ENCODE measurements around the gene SLC19A2. TPM values are rescaled to one million over a fixed set of nuclear protein-coding genes. Genes with fewer than 3 reads are reported as not detected.

The SLC19A2 gene
- total RNA-seq, 1 experiment from 2014 or later, result 10.1 TPM

DNA sequence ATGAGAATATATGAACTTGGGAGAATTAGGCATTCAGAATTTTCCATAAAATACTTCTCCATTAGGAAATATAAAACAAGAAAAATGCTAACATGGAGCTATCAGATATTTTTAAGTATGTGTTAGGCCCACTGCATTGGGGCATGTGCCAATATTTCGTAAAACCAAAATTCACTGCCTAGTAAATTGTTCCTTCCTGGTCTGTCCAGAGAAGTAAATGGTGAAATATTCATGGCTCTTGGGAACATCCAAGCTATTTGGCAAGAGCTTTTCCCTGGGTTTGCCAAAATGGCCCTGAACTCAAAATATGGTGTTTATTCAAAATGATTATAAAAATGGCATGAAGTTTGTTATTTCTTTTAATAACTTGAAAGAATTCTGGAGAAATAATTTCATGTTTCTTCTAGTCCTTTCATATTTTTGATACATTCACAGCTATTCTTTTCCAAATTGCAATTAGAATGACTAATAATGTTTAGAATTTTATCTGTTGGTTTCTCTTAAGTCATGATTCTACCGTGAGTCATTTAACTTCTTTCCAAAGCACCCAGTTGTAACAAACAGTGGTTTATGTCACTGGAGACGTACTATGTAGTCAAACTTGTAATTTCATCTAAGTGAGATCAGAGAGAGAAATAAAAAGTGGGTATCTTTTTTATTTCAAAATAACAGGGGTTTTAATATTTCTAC is 25.7 kb upstream of the SLC19A2 start:
- DNase-seq (ENCODE audit: low read depth, low spot score) (no peak), ATAC-seq (no peak)
- Histone ChIP-seq H2AFZ (ENCODE audit: low read depth, low read length, poor library complexity, severe bottlenecking) (peak overlapping the region; percentile 50), H3K9me3 (ENCODE audit: control insufficient read depth in 1 of 2, insufficient read depth in 1 of 2, low read depth in 1 of 2, low read length in 2 of 2) (no peaks in the 10 kb centered on the region), H3K9me2 (ENCODE audit: insufficient read depth) (no peaks in the 10 kb centered on the region), H3K27ac (ENCODE audit: low read depth, low read length) (no peak overlapping the region), H3K9ac (ENCODE audit: low read length) (no peak overlapping the region), H3K4me2 (ENCODE audit: low read length) (peak overlapping the region; percentile 18; the same call in 1 of the 2 replicates), H3K4me3 (replicated peaks in 1 of 2; ENCODE audit: low read depth in 1 of 2, low read length in 2 of 2) (no peak overlapping the region), H3K27me3 (ENCODE audit: insufficient read depth, low read length) (no peaks in the 10 kb centered on the region), H3K79me2 (ENCODE audit: insufficient read depth, low read length) (no peaks in the 10 kb centered on the region), H3K4me1 (ENCODE audit: control insufficient read depth in 1 of 2, insufficient read depth in 2 of 2, low read length in 2 of 2) (peaks cover 0 to 9% of the 10 kb centered on the region in 2 experiments; a peak in 2 of 4 replicates), H4K20me1 (ENCODE audit: insufficient read depth) (no peaks in the 10 kb centered on the region), H3K36me3 (ENCODE audit: control insufficient read depth in 1 of 2, insufficient read depth in 2 of 2, low read length in 2 of 2) (no peaks in the 10 kb centered on the region)
- no TSS peak for BruUV-seq (replicated peaks)
- CTCF ChIA-PET, result interaction anchor here (1.5 kb wide), 1 partner anchor 35 kb away, joined by 3 read pairs; no protein-coding TSS in a partner anchor
- POLR2A ChIA-PET, result no interaction called here
- TF ChIP-seq POLR2A (IDR thresholded peaks at IDR 0.05; ENCODE audit: borderline replicate concordance, extremely low read depth, insufficient read depth, insufficient read length), result no peak
- no peak for TF ChIP-seq ZFX (IDR thresholded peaks at IDR 0.05)
- TF ChIP-seq RAD21 (IDR thresholded peaks at IDR 0.05; ENCODE audit: low read depth), result no peak
- no peak for TF ChIP-seq SIN3A (IDR thresholded peaks at IDR 0.05; ENCODE audit: low read depth)
- TF ChIP-seq, protein P1, sequence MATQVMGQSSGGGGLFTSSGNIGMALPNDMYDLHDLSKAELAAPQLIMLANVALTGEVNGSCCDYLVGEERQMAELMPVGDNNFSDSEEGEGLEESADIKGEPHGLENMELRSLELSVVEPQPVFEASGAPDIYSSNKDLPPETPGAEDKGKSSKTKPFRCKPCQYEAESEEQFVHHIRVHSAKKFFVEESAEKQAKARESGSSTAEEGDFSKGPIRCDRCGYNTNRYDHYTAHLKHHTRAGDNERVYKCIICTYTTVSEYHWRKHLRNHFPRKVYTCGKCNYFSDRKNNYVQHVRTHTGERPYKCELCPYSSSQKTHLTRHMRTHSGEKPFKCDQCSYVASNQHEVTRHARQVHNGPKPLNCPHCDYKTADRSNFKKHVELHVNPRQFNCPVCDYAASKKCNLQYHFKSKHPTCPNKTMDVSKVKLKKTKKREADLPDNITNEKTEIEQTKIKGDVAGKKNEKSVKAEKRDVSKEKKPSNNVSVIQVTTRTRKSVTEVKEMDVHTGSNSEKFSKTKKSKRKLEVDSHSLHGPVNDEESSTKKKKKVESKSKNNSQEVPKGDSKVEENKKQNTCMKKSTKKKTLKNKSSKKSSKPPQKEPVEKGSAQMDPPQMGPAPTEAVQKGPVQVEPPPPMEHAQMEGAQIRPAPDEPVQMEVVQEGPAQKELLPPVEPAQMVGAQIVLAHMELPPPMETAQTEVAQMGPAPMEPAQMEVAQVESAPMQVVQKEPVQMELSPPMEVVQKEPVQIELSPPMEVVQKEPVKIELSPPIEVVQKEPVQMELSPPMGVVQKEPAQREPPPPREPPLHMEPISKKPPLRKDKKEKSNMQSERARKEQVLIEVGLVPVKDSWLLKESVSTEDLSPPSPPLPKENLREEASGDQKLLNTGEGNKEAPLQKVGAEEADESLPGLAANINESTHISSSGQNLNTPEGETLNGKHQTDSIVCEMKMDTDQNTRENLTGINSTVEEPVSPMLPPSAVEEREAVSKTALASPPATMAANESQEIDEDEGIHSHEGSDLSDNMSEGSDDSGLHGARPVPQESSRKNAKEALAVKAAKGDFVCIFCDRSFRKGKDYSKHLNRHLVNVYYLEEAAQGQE (IDR thresholded peaks at IDR 0.05; ENCODE audit: low read depth), result no peak
- no peak for TF ChIP-seq ATF3 (IDR thresholded peaks at IDR 0.05)
- TF ChIP-seq JUND (IDR thresholded peaks at IDR 0.05), result peak; percentile 37; the same call in 1 of the 2 replicates
- no peak for TF ChIP-seq CBX3 (IDR thresholded peaks at IDR 0.05; ENCODE audit: low read depth)
- TF ChIP-seq CEBPB (IDR thresholded peaks at IDR 0.05; ENCODE audit: low read depth), result no peak
- peak; percentile 64 for TF ChIP-seq FOSL1 (IDR thresholded peaks at IDR 0.05; ENCODE audit: low read depth)
- TF ChIP-seq, protein P2, sequence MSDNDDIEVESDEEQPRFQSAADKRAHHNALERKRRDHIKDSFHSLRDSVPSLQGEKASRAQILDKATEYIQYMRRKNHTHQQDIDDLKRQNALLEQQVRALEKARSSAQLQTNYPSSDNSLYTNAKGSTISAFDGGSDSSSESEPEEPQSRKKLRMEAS (IDR thresholded peaks at IDR 0.05), result no peak
- TF ChIP-seq SP1 (IDR thresholded peaks at IDR 0.05; ENCODE audit: low read depth), result peak; percentile 21; the same call in 1 of the 2 replicates
- RAD21 ChIA-PET (ENCODE audit: low non-redundant PET in 1 of 2, low total read pairs in 2 of 2, uncharacterized antibody in 2 of 2, unreplicated experiment in 2 of 2), result no interaction called here
- intact Hi-C loops (cut with micrococcal nuclease), result no loop called here
